Bronchial epithelial cell (primary cell): ENCODE results near the gene SAMD4A. TPM values are rescaled to one million over a fixed set of nuclear protein-coding genes. Genes with fewer than 3 reads are reported as not detected.

Source experiments
- DNase-seq: peaks from one replicate; pipeline ENCODE4 v3.0.0-alpha.2; 2010; ENCODE audit warnings: low read depth
- FAIRE-seq: peaks from 2 replicates; lab custom pipeline; 2011; peaks lifted over from hg19 to GRCh38; lab: Jason Lieb, UNC
- H3K27me3 ChIP-seq: 2 replicates; pipeline ENCODE4 v1.5.1; 2011; ENCODE audit warnings: low read length; ENCODE audit not compliant: control insufficient read depth, insufficient read depth
- H3K36me3 ChIP-seq: 2 replicates; pipeline ENCODE4 v1.5.1; 2011; ENCODE audit warnings: low read length; ENCODE audit not compliant: control insufficient read depth, insufficient read depth
- H3K4me3 ChIP-seq: 2 replicates; pipeline ENCODE4 v1.5.1; 2011; ENCODE audit warnings: mild to moderate bottlenecking, low read depth, low read length, control low read depth
- total RNA-seq: library from RNA; depleted of rRNA; stranded (reverse); fragments of >200 nt; gene quantifications from 2 replicates; pipeline ENCODE4 v1.2.1, GENCODE V29; 2014
- TF ChIP-seq, protein P1 (sequence below): IDR thresholded peaks from 2 replicates; pipeline ENCODE4 v1.5.1; 2011; ENCODE audit warnings: mild to moderate bottlenecking, moderate library complexity, low read length, control low read depth, inconsistent platforms; ENCODE audit not compliant: insufficient read depth, severe bottlenecking

SAMD4A gene
- total RNA-seq, 1 donor from 2014 or later, result 13.4 TPM

DNA sequence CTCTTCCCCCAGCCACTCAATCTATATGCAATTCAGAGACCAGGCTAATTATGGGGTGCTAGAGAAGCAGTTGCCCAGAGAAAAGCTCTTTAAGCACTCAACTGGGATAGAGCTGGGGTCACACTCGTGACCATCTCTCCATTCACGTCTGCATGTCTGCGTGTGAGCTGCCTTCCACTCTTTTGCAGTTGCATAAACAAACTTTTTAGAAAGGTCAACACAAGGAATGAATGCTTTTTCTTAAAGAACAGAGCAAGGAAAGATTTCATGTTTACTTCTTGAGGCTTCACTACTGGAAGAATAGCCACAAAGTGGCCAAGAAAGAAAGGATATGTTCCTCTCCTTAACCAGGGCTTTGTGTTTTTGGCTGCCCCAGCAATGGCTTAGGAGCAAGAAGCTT lies 151.1 kb downstream of the SAMD4A start:
- Histone ChIP-seq H3K27me3 (no peaks in the 10 kb centered on the region), H3K4me3 (no peak overlapping the region), H3K36me3 (no peaks in the 10 kb centered on the region)
- DNase-seq (no peak), FAIRE-seq (no peak)
- TF ChIP-seq, protein P1, sequence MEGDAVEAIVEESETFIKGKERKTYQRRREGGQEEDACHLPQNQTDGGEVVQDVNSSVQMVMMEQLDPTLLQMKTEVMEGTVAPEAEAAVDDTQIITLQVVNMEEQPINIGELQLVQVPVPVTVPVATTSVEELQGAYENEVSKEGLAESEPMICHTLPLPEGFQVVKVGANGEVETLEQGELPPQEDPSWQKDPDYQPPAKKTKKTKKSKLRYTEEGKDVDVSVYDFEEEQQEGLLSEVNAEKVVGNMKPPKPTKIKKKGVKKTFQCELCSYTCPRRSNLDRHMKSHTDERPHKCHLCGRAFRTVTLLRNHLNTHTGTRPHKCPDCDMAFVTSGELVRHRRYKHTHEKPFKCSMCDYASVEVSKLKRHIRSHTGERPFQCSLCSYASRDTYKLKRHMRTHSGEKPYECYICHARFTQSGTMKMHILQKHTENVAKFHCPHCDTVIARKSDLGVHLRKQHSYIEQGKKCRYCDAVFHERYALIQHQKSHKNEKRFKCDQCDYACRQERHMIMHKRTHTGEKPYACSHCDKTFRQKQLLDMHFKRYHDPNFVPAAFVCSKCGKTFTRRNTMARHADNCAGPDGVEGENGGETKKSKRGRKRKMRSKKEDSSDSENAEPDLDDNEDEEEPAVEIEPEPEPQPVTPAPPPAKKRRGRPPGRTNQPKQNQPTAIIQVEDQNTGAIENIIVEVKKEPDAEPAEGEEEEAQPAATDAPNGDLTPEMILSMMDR, result no peak

DNA sequence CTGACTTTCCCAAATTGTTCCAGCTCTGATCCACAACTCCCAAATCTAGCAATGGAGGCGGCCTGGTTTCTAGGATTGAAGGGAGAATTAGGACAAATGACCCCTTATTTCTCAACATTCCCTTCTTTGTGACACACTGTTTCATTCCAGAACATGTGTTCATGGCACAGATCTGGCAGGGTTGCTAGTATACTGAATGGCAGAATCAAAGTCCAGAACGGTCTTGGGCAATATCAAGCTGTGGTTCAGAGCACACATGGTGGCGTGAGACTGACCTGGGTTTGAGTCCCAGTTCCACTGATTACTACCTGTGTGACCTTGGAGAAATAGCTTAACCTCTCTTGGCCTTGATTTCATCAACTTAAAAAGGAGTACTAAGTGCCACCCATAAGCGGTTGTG lies 152.5 kb downstream of the SAMD4A start:
- Histone ChIP-seq H3K27me3 (no peaks in the 10 kb centered on the region), H3K36me3 (no peaks in the 10 kb centered on the region), H3K4me3 (no peak overlapping the region)
- FAIRE-seq, result peak; percentile 28
- TF ChIP-seq, protein P1, result no peak
- DNase-seq, result no peak

DNA sequence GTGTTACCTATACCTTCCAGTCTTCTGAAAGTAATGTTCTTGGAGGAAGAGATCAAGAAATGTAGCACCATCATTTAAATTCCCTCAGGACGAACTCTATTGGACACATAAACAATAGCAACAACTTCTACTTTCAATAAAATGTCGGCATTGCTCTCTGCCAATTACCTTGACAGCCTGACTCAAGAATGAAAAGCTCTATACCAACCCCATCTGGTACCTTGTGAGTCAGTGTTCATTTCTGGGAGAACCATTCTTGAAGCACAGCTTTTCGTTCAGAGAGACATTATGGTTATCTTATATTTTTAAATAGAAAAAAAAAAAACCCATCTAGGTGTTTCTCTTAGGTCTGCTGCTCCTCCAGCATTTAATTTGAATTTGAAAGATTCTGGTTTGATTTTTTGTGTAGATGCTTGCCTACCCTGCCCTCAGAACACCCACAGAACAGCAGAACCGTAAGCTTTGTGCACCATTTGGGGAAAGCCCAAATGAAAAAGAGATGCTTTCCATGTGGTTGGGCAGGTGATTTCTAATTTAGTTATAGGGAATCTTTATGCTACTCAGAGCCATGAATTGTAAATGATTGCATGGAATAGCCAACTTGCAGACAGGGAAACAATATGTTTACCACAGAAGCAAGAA lies 156.0 kb downstream of the SAMD4A start:
- Histone ChIP-seq H3K27me3 (no peaks in the 10 kb centered on the region), H3K36me3 (no peaks in the 10 kb centered on the region), H3K4me3 (no peak overlapping the region)
- TF ChIP-seq, protein P1, result peak; percentile 42
- FAIRE-seq, result no peak
- DNase-seq, result peak; percentile 62

DNA sequence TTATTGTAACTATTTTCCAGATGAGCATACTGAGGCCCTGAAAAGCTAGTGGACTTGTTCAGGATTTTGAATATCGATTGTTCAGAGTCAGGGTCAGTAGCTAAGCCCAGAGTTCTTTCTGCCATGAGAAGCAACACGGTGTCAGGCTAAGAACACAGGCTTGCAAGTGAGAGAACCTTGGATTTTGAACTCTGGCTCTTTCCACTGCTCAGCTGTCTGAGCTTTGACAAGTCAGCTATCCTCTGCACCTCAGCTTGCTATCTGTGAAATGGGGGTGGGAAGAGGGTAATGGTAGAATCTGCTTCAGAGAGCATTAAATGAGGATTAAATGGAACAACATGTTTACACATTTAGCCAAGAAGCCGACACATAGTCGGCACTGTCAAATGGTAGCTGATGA lies 157.2 kb downstream of the SAMD4A start:
- Histone ChIP-seq H3K4me3 (no peak overlapping the region), H3K36me3 (no peaks in the 10 kb centered on the region), H3K27me3 (no peaks in the 10 kb centered on the region)
- TF ChIP-seq, protein P1, result no peak
- DNase-seq (no peak), FAIRE-seq (no peak)

DNA sequence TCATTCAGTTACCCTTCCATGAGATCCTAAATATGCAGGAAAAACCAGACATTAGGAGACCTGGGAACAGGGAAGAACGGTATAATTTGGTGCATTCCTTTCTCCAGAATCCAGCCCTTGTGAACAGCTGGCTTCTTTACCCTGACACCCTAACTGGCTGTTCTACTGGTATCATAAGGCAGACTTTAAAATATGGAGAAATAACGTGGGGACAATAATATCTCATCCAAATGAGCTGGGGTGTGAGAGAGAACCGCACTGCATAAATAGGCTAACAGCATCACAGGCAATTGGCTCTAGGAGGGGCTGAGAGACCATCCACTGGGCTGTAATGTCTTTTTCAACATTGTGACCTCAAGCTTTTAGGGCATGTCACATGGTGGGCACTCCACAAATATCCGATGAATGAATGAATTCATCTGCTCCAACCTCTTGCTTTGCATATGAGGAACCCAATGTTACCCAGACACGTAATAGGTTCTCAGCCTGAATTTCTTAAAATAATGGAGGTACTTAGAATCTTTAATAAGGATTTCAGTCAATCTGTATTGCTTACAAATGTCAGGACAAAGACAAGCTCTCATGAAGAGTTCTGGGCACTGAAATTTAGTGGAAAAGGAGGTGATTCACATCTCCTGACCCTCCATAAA lies 157.9 kb downstream of the SAMD4A start:
- no peak for FAIRE-seq
- DNase-seq, result no peak
- Histone ChIP-seq H3K4me3 (no peak overlapping the region), H3K36me3 (no peaks in the 10 kb centered on the region), H3K27me3 (no peaks in the 10 kb centered on the region)
- TF ChIP-seq, protein P1, result no peak
